Uterus (tissue), 2 donors: ENCODE data around the gene CDCP2.

Experiments used
- POLR2A ChIP-seq, 2 donors: fragments of 450-650 bp; IDR thresholded peaks; one replicate each; pipeline ENCODE4 v1.6.1; 2016; ENCODE audit warnings: antibody characterized with exemption in 2 of 2, mild to moderate bottlenecking in 1 of 2, moderate library complexity in 1 of 2
- TF ChIP-seq, protein P1 (sequence below), 4 experiments: fragments of 200-600 bp in 2 of 4; fragments of 450-650 bp in 2 of 4; sonication (generic) in 2 of 4; IDR thresholded peaks; one replicate each; pipeline ENCODE4 v1.5.1; 2016 to 2019; ENCODE audit warnings: antibody characterized with exemption in 4 of 4, mild to moderate bottlenecking in 2 of 4, moderate library complexity in 1 of 4

- TF ChIP-seq, protein P1, sequence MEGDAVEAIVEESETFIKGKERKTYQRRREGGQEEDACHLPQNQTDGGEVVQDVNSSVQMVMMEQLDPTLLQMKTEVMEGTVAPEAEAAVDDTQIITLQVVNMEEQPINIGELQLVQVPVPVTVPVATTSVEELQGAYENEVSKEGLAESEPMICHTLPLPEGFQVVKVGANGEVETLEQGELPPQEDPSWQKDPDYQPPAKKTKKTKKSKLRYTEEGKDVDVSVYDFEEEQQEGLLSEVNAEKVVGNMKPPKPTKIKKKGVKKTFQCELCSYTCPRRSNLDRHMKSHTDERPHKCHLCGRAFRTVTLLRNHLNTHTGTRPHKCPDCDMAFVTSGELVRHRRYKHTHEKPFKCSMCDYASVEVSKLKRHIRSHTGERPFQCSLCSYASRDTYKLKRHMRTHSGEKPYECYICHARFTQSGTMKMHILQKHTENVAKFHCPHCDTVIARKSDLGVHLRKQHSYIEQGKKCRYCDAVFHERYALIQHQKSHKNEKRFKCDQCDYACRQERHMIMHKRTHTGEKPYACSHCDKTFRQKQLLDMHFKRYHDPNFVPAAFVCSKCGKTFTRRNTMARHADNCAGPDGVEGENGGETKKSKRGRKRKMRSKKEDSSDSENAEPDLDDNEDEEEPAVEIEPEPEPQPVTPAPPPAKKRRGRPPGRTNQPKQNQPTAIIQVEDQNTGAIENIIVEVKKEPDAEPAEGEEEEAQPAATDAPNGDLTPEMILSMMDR (IDR thresholded peaks at IDR 0.05), result no peak
- no peak for TF ChIP-seq POLR2A (IDR thresholded peaks at IDR 0.05)
These were observed 47.8 kb upstream of the CDCP2 start for GRCh38 chr1:54200519-54200997.
